Transverse colon (tissue), 4 donors: ENCODE data around the gene CHFR. TPM values are rescaled to one million over a fixed set of nuclear protein-coding genes. Genes with fewer than 3 reads are reported as not detected.

ENCODE experiments used
- DNase-seq: peaks from one replicate; pipeline ENCODE4 v3.0.0-alpha.2; 2019
- H3K27ac ChIP-seq, 4 donors: fragments of 200-600 bp; sonication (generic); 2 replicates each; pipeline ENCODE4 v1.5.1; 2016 to 2018; ENCODE audit warnings: inconsistent platforms in 4 of 4
- H3K27me3 ChIP-seq: fragments of 200-600 bp; sonication (generic); 2 replicates; pipeline ENCODE4 v1.5.1; 2017; ENCODE audit warnings: inconsistent platforms
- H3K36me3 ChIP-seq, 4 donors: fragments of 200-600 bp; sonication (generic); 2 replicates each; pipeline ENCODE4 v1.5.1; 2017 to 2019; ENCODE audit warnings: inconsistent platforms in 4 of 4
- H3K4me1 ChIP-seq, 4 donors: fragments of 200-600 bp; sonication (generic); 2 replicates each; pipeline ENCODE4 v1.5.1; 2017 to 2020; ENCODE audit warnings: inconsistent platforms in 4 of 4
- H3K4me3 ChIP-seq, 4 donors: fragments of 200-600 bp; sonication (generic); 1 replicate in 1 of 4; 2 replicates in 3 of 4; pipeline versions ENCODE4 v1.5.1 to v1.6.1; 2017 to 2019; ENCODE audit warnings: inconsistent platforms in 4 of 4
- H3K9me3 ChIP-seq, 2 donors: fragments of 200-600 bp; sonication (generic); 2 replicates each; pipeline ENCODE4 v1.5.1; 2017 to 2019; ENCODE audit warnings: inconsistent platforms in 2 of 2
- CTCF ChIP-seq, 5 experiments: fragments of 200-600 bp in 3 of 5; fragments of 450-650 bp in 2 of 5; sonication (generic) in 3 of 5; IDR thresholded peaks; 1 replicate in 2 of 5; 2 replicates in 3 of 5; pipeline ENCODE4 v1.5.1; 2016 to 2017; ENCODE audit warnings: antibody characterized with exemption in 5 of 5, inconsistent platforms in 3 of 5, mild to moderate bottlenecking in 2 of 5, moderate library complexity in 1 of 5
- EP300 ChIP-seq: sonication (generic); formaldehyde crosslinking; IDR thresholded peaks from one replicate; pipeline ENCODE4 v1.6.1; 2017; ENCODE audit warnings: antibody characterized with exemption, low read depth
- POLR2A ChIP-seq: fragments of 450-650 bp; IDR thresholded peaks from one replicate; pipeline ENCODE4 v1.6.1; 2016; ENCODE audit warnings: antibody characterized with exemption, mild to moderate bottlenecking, moderate library complexity
- POLR2AphosphoS5 ChIP-seq, 3 donors: sonication (generic); formaldehyde crosslinking; IDR thresholded peaks; one replicate each; pipeline ENCODE4 v1.6.1; 2016; ENCODE audit warnings: antibody characterized with exemption in 3 of 3
- WGBS, 2 donors: methylation state at CpG; one replicate each; pipeline ENCODE4 v1.1.5; 2018; ENCODE audit warnings: low coverage in 1 of 2; 5-methylcytosine and 5-hydroxymethylcytosine counted together
- in situ Hi-C, 4 donors: fragments of 200-750 bp; cut with MboI; loops; one replicate each; pipeline versions ENCODE4 v1.15.0 to v1.15.1; 2017; ENCODE audit warnings: low sequenced_read_pairs in 3 of 4, low pct_ligation_motif_present in 1 of 4, low pct_unique_long_range_greater_than_20kb in 1 of 4
- intact Hi-C: fragments of 100-400 bp; cut with DNase I; formaldehyde crosslinking; loops from one replicate; pipeline ENCODE4 v1.15.1; 2023; ENCODE audit warnings: low total_unique reads
- total RNA-seq, 4 donors: library from RNA; depleted of rRNA; stranded (reverse); fragments of >200 nt; gene quantifications; one replicate each; pipeline ENCODE4 v1.1.0, GENCODE V29; 2016

Gene CHFR
- total RNA-seq, 4 donors from 2014 or later = 47.7 to 132 (median 61.9) TPM

GRCh38 chr12:132834181-132834711 is 53.2 kb downstream of the CHFR start:
- no peak overlapping the region for H3K27ac ChIP-seq

GRCh38 chr12:132833341-132833740 is 54.1 kb downstream of the CHFR start:
- H3K27ac ChIP-seq = no peak overlapping the region
- DNase-seq = no peak
- intact Hi-C loops (no loop called here), in situ Hi-C loops (no loop called here)
- WGBS, 2 donors = 87 to 100% methylated on average over 1 to 8 of the region's 8 CpGs
- no peaks in the 10 kb centered on the region for H3K9me3 ChIP-seq
- H3K36me3 ChIP-seq = no peaks in the 10 kb centered on the region
- H3K4me1 ChIP-seq = peaks cover 4 to 17% (median 13%) of the 10 kb centered on the region in 4 donors
- no peaks in the 10 kb centered on the region for H3K27me3 ChIP-seq
- H3K4me3 ChIP-seq = no peak overlapping the region
- TF ChIP-seq EP300 = no peak
- no peak for TF ChIP-seq POLR2AphosphoS5 (IDR thresholded peaks at IDR 0.05)
- no peak for TF ChIP-seq POLR2A
- no peak for TF ChIP-seq CTCF (IDR thresholded peaks at IDR 0.05)

More at GRCh38 chr12:132834181-132834711, 53.2 kb downstream of the CHFR start:
- in situ Hi-C loops (no loop called here), intact Hi-C loops (no loop called here)
- H3K36me3 ChIP-seq = no peaks in the 10 kb centered on the region
- H3K27me3 ChIP-seq = no peaks in the 10 kb centered on the region
- WGBS, 2 donors = 73 to 78% methylated on average over 4 to 5 of the region's 5 CpGs
- no peaks in the 10 kb centered on the region for H3K9me3 ChIP-seq
- no peak for DNase-seq
- no peak overlapping the region for H3K4me3 ChIP-seq
- peaks cover 7 to 19% (median 16%) of the 10 kb centered on the region in 4 donors for H3K4me1 ChIP-seq
- no peak for TF ChIP-seq CTCF (IDR thresholded peaks at IDR 0.05)
- no peak for TF ChIP-seq POLR2A
- no peak for TF ChIP-seq EP300
- TF ChIP-seq POLR2AphosphoS5 (IDR thresholded peaks at IDR 0.05) = no peak

GRCh38 chr12:132831771-132832170 is 55.6 kb downstream of the CHFR start:
- intact Hi-C loops (no loop called here), in situ Hi-C loops (no loop called here)
- no peak for DNase-seq
- peaks cover 14 to 18% (median 14%) of the 10 kb centered on the region in 4 donors for H3K4me1 ChIP-seq
- H3K9me3 ChIP-seq = no peaks in the 10 kb centered on the region
- H3K27me3 ChIP-seq = no peaks in the 10 kb centered on the region
- peaks cover 0 to 3% (median 0%) of the 10 kb centered on the region in 4 donors for H3K36me3 ChIP-seq
- no peak overlapping the region for H3K4me3 ChIP-seq
- H3K27ac ChIP-seq = no peak overlapping the region
- TF ChIP-seq POLR2AphosphoS5 (IDR thresholded peaks at IDR 0.05) (no peak), POLR2A (no peak), EP300 (no peak), CTCF (IDR thresholded peaks at IDR 0.05) (no peak)
- 83 to 94% methylated on average over 4 to 11 of the region's 11 CpGs for whole genome bisulfite sequencing, 2 donors

GRCh38 chr12:132828706-132829534 is 58.5 kb downstream of the CHFR start, which contains the start of gene GOLGA3:
TSS of gene GOLGA3 (minus strand) at chr12:132828869. CDS start at chr12:132822128, 6,741 bp downstream.
- H3K9me3 ChIP-seq = no peaks in the 10 kb centered on the region
- 6 to 51% methylated on average over 3 to 49 of the region's 78 CpGs for WGBS, 2 donors
- DNase-seq = peak; percentile 96
- intact Hi-C loops (loop anchor here (10.0 kb wide), 1 partner anchor 624 kb away; no protein-coding TSS in a partner anchor), in situ Hi-C loops (no loop called here)
- no peaks in the 10 kb centered on the region for H3K27me3 ChIP-seq
- peak within 1 kb of the TSS; percentile 53 to 95 (median 74) for H3K4me3 ChIP-seq
- H3K4me1 ChIP-seq = peaks cover 14 to 34% (median 18%) of the 10 kb centered on the region in 4 donors
- TF ChIP-seq POLR2AphosphoS5 (IDR thresholded peaks at IDR 0.05) (peak; percentile 74 to 93 (median 90)), POLR2A (peak; percentile 78), EP300 (peak; percentile 58), CTCF (IDR thresholded peaks at IDR 0.05) (no peak)
- H3K36me3 ChIP-seq = peaks cover 0 to 6% (median 0%) of the 10 kb centered on the region in 4 donors
- H3K27ac ChIP-seq = peak within 1 kb of the TSS; percentile 94 to 97 (median 96)
